ENCODE results near the gene GRIK1. TPM values are rescaled to one million over a fixed set of nuclear protein-coding genes. Genes with fewer than 3 reads are reported as not detected.

Gene GRIK1
- polyA plus RNA-seq, 3 donors: not detected

DNA sequence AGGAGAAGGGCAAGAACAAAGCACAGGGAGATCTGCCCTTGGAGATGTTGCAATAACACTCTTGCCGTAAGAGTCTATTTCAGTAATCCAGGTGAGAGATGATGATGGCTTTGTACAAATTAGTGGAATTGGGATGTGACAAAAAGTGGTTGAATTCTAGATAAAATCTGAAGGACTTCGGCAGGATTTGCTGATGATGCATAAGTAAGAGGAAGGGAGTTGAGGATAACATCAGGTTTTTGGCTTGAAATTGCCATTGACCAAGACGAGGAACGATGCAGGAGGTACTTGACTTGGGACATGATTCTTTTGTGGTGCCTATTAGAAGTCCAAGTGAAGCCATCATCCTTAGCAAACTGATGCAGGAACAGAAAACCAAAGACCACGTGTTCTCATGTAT is 238.1 kb downstream of the GRIK1 start:
- no peaks in the 10 kb centered on the region for H3K79me2 ChIP-seq (ENCODE audit: insufficient read depth, low read length)
- DNase-seq: no peak
- intact Hi-C loops (cut with micrococcal nuclease): no loop called here
- H3K9ac ChIP-seq (ENCODE audit: insufficient read depth, low read length, poor library complexity, severe bottlenecking): no peak overlapping the region
- no peak overlapping the region for H3K4me3 ChIP-seq (replicated peaks in 1 of 3; ENCODE audit: low read depth in 2 of 3, low read length in 3 of 3)
- H3K36me3 ChIP-seq (replicated peaks in 1 of 2; ENCODE audit: control insufficient read depth in 1 of 2, insufficient read depth in 2 of 2, low read length in 2 of 2): no peaks in the 10 kb centered on the region
- 92% methylated on average over 4 of the region's 5 CpGs for WGBS (ENCODE audit: insufficient coverage)
- no peak overlapping the region for H3K27ac ChIP-seq (ENCODE audit: low read depth in 1 of 2, low read length in 2 of 2)
- peaks cover 7 to 14% of the 10 kb centered on the region in 2 donors for H3K4me1 ChIP-seq (ENCODE audit: control insufficient read depth in 1 of 2, insufficient read depth in 2 of 2, low read length in 2 of 2)
- Mint-ChIP-seq H3K27me3 (ENCODE audit: low read depth in 3 of 3) (peaks cover 0 to 3% (median 2%) of the 10 kb centered on the region in 3 donors), H3K27ac (no peak overlapping the region), H3K4me1 (peaks cover 15% of the 10 kb centered on the region), H3K4me3 (no peak overlapping the region), H3K36me3 (no peaks in the 10 kb centered on the region), H3K9me3 (peaks cover 0 to 13% (median 8%) of the 10 kb centered on the region in 7 donors)
- TF ChIP-seq, protein P1, sequence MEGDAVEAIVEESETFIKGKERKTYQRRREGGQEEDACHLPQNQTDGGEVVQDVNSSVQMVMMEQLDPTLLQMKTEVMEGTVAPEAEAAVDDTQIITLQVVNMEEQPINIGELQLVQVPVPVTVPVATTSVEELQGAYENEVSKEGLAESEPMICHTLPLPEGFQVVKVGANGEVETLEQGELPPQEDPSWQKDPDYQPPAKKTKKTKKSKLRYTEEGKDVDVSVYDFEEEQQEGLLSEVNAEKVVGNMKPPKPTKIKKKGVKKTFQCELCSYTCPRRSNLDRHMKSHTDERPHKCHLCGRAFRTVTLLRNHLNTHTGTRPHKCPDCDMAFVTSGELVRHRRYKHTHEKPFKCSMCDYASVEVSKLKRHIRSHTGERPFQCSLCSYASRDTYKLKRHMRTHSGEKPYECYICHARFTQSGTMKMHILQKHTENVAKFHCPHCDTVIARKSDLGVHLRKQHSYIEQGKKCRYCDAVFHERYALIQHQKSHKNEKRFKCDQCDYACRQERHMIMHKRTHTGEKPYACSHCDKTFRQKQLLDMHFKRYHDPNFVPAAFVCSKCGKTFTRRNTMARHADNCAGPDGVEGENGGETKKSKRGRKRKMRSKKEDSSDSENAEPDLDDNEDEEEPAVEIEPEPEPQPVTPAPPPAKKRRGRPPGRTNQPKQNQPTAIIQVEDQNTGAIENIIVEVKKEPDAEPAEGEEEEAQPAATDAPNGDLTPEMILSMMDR (IDR thresholded peaks at IDR 0.05): no peak
- no peak overlapping the region for H2AFZ ChIP-seq (ENCODE audit: insufficient read depth, low read depth, low read length, poor library complexity, severe bottlenecking)
- H4K20me1 ChIP-seq (ENCODE audit: insufficient read depth, low read length): no peaks in the 10 kb centered on the region
- peaks cover 0 to 4% of the 10 kb centered on the region in 2 donors for H3K9me3 ChIP-seq (replicated peaks in 1 of 2; ENCODE audit: control insufficient read depth in 1 of 2, insufficient read depth in 1 of 2, low read length in 2 of 2)
- H3K4me2 ChIP-seq (replicated peaks; ENCODE audit: extremely low read depth, low read length, poor library complexity, severe bottlenecking): no peak overlapping the region
- H3K27me3 ChIP-seq (ENCODE audit: control insufficient read depth in 2 of 2, insufficient read depth in 2 of 2, low read length in 2 of 2): no peaks in the 10 kb centered on the region

DNA sequence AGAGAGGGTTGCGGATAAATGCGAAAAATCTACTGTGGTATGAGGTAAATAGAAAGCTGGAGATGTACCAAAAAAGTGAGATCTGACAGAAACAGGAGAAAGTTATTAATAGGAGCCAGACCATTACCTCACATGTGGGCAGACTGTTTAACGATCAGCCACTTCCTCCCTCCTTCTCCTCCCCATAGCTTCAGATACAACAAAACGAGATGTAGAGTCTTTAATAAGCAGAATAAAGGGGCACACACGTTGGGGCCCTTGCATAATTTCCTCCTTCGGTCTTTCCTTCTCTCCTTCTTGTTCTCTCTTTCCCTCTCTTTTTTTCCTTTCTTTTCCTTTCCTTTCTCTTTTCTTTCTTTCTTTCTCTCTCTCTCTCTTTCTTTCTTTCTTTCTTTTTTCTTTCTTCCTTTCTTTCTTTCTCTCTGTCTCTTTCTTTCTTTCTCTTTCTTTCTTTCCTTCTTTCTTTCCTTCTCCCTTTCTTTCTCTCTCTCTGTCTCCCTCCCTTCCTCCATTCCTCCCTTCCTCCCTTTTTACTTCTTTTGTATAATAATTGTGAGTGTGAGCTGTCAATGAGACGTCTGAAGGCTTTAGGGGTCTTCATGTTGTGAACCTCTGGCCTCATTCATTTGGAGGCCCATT is 242.1 kb downstream of the GRIK1 start:
- no peaks in the 10 kb centered on the region for H3K36me3 Mint-ChIP-seq
- Histone ChIP-seq H3K9me3 (replicated peaks in 1 of 2; ENCODE audit: control insufficient read depth in 1 of 2, insufficient read depth in 1 of 2, low read length in 2 of 2) (peaks cover 0 to 4% of the 10 kb centered on the region in 2 donors), H3K27me3 (ENCODE audit: control insufficient read depth in 2 of 2, insufficient read depth in 2 of 2, low read length in 2 of 2) (no peaks in the 10 kb centered on the region), H3K4me3 (replicated peaks in 1 of 3; ENCODE audit: low read depth in 2 of 3, low read length in 3 of 3) (no peak overlapping the region), H3K4me1 (ENCODE audit: control insufficient read depth in 1 of 2, insufficient read depth in 2 of 2, low read length in 2 of 2) (peaks cover 7 to 18% of the 10 kb centered on the region in 2 donors), H4K20me1 (ENCODE audit: insufficient read depth, low read length) (no peaks in the 10 kb centered on the region), H3K36me3 (replicated peaks in 1 of 2; ENCODE audit: control insufficient read depth in 1 of 2, insufficient read depth in 2 of 2, low read length in 2 of 2) (no peaks in the 10 kb centered on the region), H2AFZ (ENCODE audit: insufficient read depth, low read depth, low read length, poor library complexity, severe bottlenecking) (no peak overlapping the region), H3K9ac (ENCODE audit: insufficient read depth, low read length, poor library complexity, severe bottlenecking) (no peak overlapping the region), H3K79me2 (ENCODE audit: insufficient read depth, low read length) (no peaks in the 10 kb centered on the region), H3K27ac (ENCODE audit: low read depth in 1 of 2, low read length in 2 of 2) (no peak overlapping the region), H3K4me2 (replicated peaks; ENCODE audit: extremely low read depth, low read length, poor library complexity, severe bottlenecking) (peak overlapping the region; percentile 4)
- intact Hi-C loops (cut with micrococcal nuclease): no loop called here
- H3K9me3 Mint-ChIP-seq: peaks cover 0 to 13% (median 8%) of the 10 kb centered on the region in 7 donors
- 3% methylated on average over 3 of the region's 7 CpGs for WGBS (ENCODE audit: insufficient coverage)
- peaks cover 0 to 6% (median 0%) of the 10 kb centered on the region in 3 donors for H3K27me3 Mint-ChIP-seq (ENCODE audit: low read depth in 3 of 3)
- TF ChIP-seq, protein P1 (IDR thresholded peaks at IDR 0.05): peak; percentile 13
- H3K27ac Mint-ChIP-seq: peak overlapping the region in 4 of 7 donors; percentile 13 to 55 (median 32)
- peak; percentile 5 to 33 (median 8) for DNase-seq
- H3K4me1 Mint-ChIP-seq: peaks cover 18% of the 10 kb centered on the region
- peak overlapping the region in 1 of 2 donors; percentile 52 for H3K4me3 Mint-ChIP-seq
